Bone marrow (tissue), 2 donors: Measurements from ENCODE around the gene YIPF1.

Experiments used
- DNase-seq, 2 donors: peaks; one replicate each; lab custom pipeline; 2025; lab: John Stamatoyannopoulos, UW

YIPF1 gene

GRCh38 chr1:53889304-53890298 lies at the start of gene YIPF1:
Gene YIPF1, minus strand, starts transcription at chr1:53889797. Its CDS starts 860 bp downstream, at chr1:53888937.
- DNase-seq, result peak; percentile 69 to 81

GRCh38 chr1:53938136-53938830 lies 48.7 kb upstream of the YIPF1 start:
- no peak for DNase-seq

GRCh38 chr1:53936430-53936829 lies 46.8 kb upstream of the YIPF1 start:
- no peak for DNase-seq

GRCh38 chr1:53934170-53934765 lies 44.7 kb upstream of the YIPF1 start:
- no peak for DNase-seq

- no peak for DNase-seq
Measured at GRCh38 chr1:53931523-53931922, 41.9 kb upstream of the YIPF1 start.

GRCh38 chr1:53930932-53931331 lies 41.3 kb upstream of the YIPF1 start:
- DNase-seq, result no peak

- DNase-seq, result no peak
Measured at GRCh38 chr1:53929246-53929960, 39.8 kb upstream of the YIPF1 start.

- DNase-seq, result no peak
Measured at GRCh38 chr1:53927376-53927881, 37.8 kb upstream of the YIPF1 start.

- peak in 1 of 2 donors; percentile 8 for DNase-seq
Measured at GRCh38 chr1:53919675-53920066, 30.1 kb upstream of the YIPF1 start.

GRCh38 chr1:53918343-53918742 lies 28.7 kb upstream of the YIPF1 start:
- no peak for DNase-seq

GRCh38 chr1:53913352-53914033 lies 23.9 kb upstream of the YIPF1 start:
- no peak for DNase-seq

GRCh38 chr1:53911442-53911841 lies 21.8 kb upstream of the YIPF1 start:
- DNase-seq, result no peak

GRCh38 chr1:53909946-53910345 lies 20.3 kb upstream of the YIPF1 start:
- DNase-seq, result no peak

GRCh38 chr1:53906121-53906520 lies 16.5 kb upstream of the YIPF1 start:
- no peak for DNase-seq

- no peak for DNase-seq
Measured at GRCh38 chr1:53905509-53905908, 15.9 kb upstream of the YIPF1 start.

GRCh38 chr1:53902235-53903138 lies 12.9 kb upstream of the YIPF1 start:
- DNase-seq, result no peak

GRCh38 chr1:53899708-53900107 lies 10.1 kb upstream of the YIPF1 start:
- DNase-seq, result no peak

- no peak for DNase-seq
Measured at GRCh38 chr1:53899206-53899628, 9.6 kb upstream of the YIPF1 start.

GRCh38 chr1:53896635-53897229 lies 7.1 kb upstream of the YIPF1 start:
- DNase-seq, result no peak

GRCh38 chr1:53895421-53895820 lies 5.8 kb upstream of the YIPF1 start:
- DNase-seq, result no peak
